Loucy (cell line): ENCODE measurements around the gene ELOVL6.

Experiments
- CTCF ChIP-seq: fragments of 200-600 bp; sonication (generic); conservative IDR thresholded peaks from 2 replicates; pipeline ENCODE4 v1.5.1; 2014; ENCODE audit warnings: mild to moderate bottlenecking, antibody characterized with exemption, low read length
- EZH2phosphoT487 ChIP-seq: fragments of 200-600 bp; IDR thresholded peaks from 2 replicates; pipeline ENCODE4 v1.6.1; 2018; ENCODE audit warnings: antibody characterized with exemption, mild to moderate bottlenecking, moderate library complexity, borderline replicate concordance

DNA sequence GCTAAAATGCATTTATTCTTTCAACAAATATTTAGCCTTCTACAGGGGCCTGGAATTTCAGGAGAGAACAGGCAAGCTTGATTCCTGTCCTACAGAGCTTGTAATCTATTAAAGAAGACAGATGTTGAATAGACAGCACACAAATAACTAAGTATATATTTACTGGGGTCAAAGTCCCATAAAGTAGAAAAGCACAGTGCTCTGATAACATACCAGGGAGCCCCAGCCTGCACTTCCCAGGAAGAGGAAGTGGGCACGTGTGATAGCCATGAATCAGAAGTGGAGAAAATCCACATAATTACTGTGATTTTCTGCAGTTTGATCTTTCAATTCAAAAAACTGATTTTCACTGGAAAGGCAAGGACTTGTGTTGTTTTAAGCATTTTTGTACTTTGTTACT lies 156.7 kb downstream of the ELOVL6 start:
- no peak for TF ChIP-seq CTCF
- TF ChIP-seq EZH2phosphoT487, result no peak
